T follicular helper cell (primary cell): ENCODE measurements around the gene PLXND1.
"Not testable (repeated sequence)": the region's sequence is repeated elsewhere in the genome, so short reads cannot be mapped to it uniquely, and the experiment has no call there.

Source experiments
- DNase-seq: peaks from one replicate; pipeline ENCODE4 v3.0.0-alpha.2; 2020; ENCODE audit warnings: low read depth

PLXND1 gene

GRCh38 chr3:129548104-129548965 lies 58.1 kb downstream of the PLXND1 start:
- no peak for DNase-seq

DNA sequence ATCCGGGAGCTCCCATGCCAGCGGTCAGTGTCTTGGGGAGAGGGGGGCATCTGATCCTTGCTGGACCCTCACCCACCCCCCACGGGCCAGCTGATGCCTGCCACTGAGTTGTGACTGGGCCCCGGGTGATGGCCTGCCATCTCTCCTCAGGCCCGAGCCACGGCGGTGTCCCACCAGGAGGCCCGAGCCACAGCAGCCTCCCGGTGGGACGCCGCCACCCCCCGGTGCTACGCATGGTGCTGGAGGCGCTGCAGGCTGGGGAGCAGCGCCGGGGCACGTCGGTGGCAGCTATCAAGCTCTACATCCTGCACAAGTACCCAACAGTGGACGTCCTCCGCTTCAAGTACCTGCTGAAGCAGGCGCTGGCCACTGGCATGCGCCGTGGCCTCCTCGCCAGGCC lies 59.2 kb downstream of the PLXND1 start:
- no peak for DNase-seq

GRCh38 chr3:129545951-129546350 lies 60.5 kb downstream of the PLXND1 start:
- not testable (repeated sequence) for DNase-seq

DNA sequence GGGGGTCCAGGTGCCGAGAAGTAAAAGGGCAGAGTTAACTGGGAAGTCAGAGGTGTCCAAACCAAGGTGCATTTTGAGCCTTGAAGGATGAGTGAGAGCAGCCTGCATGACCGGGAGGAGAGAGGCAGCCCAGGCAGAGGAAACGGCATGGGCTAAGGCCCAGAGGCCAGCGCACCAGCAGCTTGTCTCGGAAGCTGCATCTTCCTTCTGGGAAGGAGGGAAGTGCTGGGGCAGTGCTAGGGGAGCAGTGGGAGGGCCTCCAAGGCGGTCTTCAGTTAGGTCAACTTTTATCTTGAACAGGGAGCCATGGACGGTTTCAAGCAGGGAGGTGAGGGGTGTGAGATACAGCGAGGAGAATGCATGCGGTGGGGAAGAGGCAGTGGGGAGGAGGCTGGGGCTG lies 62.5 kb downstream of the PLXND1 start:
- DNase-seq = no peak

GRCh38 chr3:129543156-129543790 lies 63.2 kb downstream of the PLXND1 start, which contains the start of gene H1-8:
Gene H1-8, plus strand, starts transcription at chr3:129543175. Its CDS starts 44 bp downstream, at chr3:129543219.
- no peak for DNase-seq

DNA sequence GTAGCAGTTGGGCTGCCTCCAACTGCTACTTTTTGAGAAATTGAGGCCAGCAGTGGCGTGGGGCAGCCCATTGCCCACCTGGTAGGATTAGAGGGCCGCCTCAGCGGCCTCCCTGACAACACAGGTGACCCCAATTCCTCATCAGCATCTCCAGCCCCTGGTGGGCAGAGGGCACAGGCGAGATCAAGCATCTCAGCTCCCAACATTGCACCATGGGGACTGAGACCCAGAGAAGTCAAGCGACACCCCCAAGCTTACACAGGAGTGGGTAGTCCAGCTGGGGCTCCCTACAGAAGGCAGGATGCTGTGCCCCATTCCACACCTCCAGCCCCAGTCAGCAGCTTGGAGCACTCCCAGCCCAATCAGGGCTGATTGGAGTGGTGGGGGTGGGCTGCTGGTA lies 63.7 kb downstream of the PLXND1 start:
- no peak for DNase-seq

- no peak for DNase-seq
These were observed 65.5 kb downstream of the PLXND1 start for GRCh38 chr3:129540776-129541516.

DNA sequence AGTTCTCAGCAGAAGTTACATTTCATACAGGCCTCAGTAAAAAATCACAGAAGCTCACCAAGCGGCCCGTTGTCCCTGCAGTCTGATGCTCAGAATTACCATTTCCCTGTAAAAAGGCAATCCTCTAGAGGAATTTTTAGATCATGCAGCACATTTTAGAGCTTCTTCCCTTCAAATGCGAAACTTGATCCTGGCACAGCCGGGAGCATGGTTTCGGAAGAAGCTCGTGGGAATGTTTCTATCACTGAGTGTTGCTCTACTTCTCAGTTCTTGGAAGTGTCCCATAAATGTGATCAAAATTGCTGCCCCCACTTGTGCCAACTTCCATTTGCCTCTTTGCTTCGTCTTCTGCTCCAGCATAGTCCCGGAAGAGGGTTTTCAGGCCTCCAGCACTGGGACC lies 67.3 kb downstream of the PLXND1 start:
- no peak for DNase-seq

GRCh38 chr3:129536804-129537203 lies 69.7 kb downstream of the PLXND1 start:
- no peak for DNase-seq

- DNase-seq = no peak
These were observed 70.2 kb downstream of the PLXND1 start for GRCh38 chr3:129536374-129536667.

GRCh38 chr3:129535075-129535474 lies 71.4 kb downstream of the PLXND1 start:
- DNase-seq = no peak

GRCh38 chr3:129534428-129535027 lies 71.9 kb downstream of the PLXND1 start:
- no peak for DNase-seq

- DNase-seq = no peak
These were observed 73.1 kb downstream of the PLXND1 start for GRCh38 chr3:129533406-129533805.

GRCh38 chr3:129532261-129532660 lies 74.2 kb downstream of the PLXND1 start:
- no peak for DNase-seq

- DNase-seq = no peak
These were observed 74.8 kb downstream of the PLXND1 start for GRCh38 chr3:129531699-129532098.

GRCh38 chr3:129530821-129531220 lies 75.7 kb downstream of the PLXND1 start:
- no peak for DNase-seq

- no peak for DNase-seq
These were observed 76.2 kb downstream of the PLXND1 start for GRCh38 chr3:129530251-129530791.

- DNase-seq = no peak
These were observed 76.9 kb downstream of the PLXND1 start for GRCh38 chr3:129529436-129530210.

GRCh38 chr3:129528589-129529100 lies 77.8 kb downstream of the PLXND1 start, which contains the start of gene RHO:
Gene RHO, plus strand, starts transcription at chr3:129528639. Its CDS starts 95 bp downstream, at chr3:129528734.
- no peak for DNase-seq

- DNase-seq = no peak
These were observed 79.2 kb downstream of the PLXND1 start for GRCh38 chr3:129527262-129527661.
